HTERT RPE-1 (cell line): ENCODE data around the gene KAZN.

ENCODE experiments used
- in situ Hi-C: fragments of 300-500 bp; cut with MboI; formaldehyde crosslinking; loops from 4 replicates; pipeline ENCODE4 v1.14.3; 2020; ENCODE audit warnings: low sequenced_read_pairs

KAZN gene

DNA sequence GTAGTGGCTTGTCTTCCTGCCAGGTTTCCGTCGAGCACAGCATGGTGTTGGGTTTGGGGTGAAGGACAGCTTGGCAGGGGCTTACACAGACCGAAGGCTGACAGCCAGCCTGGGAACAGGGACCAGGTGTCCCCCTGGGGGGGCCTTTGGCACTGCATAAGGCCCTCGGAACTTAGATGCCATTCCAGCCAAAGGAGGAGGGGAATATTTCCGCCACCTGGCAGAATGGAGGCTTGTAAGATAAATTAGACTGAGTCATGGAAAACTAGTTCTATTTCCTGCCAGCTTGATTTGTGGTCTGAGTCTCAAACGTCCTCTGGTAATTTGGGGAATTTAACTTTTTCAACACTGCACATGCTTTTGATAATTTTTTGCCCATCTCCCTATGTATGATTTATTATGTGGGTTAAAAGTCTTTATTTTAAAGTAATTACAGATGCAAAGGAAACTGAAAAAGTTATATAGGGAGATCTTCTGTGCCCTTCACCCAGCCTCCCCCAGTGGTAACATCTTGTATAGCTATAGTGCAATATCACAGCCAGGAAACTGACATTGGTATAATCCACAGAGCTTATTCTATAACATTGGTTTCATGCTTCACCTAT is 543.6 kb downstream of the KAZN start:
- in situ Hi-C loops = no loop called here

DNA sequence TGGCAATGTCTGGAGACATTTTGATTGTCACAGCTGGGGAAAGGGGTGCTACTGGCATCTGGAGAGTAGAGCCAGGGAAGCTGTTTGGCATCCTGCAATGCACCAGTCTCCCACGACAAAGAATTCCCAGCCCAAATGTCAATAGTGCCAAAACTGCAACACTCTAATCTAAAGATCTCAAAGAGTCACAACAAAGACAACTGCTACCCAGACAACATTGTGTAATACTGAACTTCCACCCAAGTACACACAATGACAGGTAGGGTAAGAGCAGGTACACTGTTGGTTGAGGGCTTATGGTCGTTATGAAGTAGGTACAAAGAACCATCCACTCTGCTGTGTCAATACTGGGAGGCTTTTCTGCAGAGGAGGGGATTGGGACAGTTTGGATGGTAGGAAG is 546.8 kb downstream of the KAZN start:
- in situ Hi-C loops = no loop called here

DNA sequence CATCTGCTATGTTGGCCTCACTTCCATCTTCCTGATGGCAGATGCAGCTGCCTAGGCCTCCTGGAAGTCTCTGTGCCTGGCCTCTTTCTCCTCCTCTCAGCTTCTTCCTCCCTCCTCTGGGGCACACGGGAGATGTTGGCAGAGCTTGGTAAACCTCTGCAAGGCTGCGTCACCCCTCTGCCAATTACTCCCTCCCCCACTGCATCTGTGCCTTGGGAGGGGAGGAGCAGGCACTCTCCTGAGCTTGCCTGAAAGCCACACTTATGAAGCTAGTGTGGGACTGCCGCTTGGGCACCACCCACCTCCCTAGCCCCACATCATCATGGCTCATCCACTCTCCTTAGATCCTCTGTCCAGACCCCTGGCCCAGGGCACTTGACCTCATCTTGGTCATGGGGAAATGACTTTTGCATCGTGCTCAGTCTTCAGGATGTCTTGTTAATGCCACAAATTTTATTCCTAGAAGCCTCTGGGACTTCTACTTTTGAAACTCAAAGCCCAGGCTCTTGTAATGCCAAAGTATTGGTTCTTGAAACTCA is 547.7 kb downstream of the KAZN start:
- in situ Hi-C loops = no loop called here

DNA sequence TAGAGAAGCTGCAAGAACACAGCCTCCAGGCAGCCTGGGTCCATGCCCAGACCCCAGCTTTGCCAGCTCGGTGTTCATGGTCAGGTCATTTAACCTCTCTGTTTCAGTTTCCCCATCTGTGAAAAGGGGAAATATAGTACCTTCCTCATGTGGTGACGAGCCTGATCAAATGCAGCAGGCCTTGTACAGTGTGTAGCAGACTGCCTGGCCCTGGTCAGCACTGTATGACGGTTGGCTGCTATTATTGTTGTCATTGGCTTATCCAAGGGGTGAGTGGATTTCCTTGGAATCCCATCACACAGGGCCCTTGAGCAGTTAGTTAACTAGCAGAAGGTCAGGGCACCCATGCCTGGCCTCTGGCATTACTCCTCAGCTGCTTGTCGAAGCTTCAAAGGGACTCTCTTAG is 548.5 kb downstream of the KAZN start:
- in situ Hi-C loops = no loop called here

DNA sequence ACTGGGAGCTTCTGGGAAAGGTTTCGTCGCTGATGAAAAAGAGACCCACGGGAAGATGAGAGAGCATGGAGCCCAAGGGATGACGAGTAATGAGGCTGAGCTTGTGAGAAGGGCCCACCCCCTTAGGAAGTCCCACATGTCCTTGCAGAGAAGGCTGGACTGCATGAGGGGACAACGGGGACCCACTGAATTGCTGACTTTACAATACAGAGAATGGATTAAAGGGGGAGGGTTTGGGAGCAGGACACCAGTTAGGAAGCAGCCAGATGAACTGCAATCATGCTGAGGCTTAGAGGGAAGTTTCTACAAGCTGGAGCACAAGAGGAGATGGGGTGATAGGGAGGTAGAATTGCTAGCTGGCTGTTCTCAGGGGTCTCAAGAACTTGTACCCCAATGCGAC is 549.5 kb downstream of the KAZN start:
- in situ Hi-C loops = no loop called here

DNA sequence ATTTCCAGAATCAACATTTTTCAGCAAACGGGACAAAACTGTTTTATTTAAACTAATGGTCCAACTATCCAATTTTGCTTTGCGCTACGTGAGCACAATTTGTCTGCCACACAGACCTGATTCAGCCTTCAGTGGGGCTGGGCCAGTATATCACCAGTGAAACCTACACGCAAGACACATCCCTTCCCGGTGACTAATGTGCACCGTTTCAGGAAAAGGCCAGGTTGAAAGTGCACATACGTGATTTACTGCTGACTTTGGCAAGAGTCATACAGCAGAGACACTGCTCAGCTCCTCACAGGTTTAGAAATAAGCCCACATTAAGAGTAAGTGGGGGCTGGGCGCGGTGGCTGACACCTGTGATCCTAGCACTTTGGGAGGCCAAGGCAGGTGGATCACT is 550.0 kb downstream of the KAZN start:
- in situ Hi-C loops = no loop called here

DNA sequence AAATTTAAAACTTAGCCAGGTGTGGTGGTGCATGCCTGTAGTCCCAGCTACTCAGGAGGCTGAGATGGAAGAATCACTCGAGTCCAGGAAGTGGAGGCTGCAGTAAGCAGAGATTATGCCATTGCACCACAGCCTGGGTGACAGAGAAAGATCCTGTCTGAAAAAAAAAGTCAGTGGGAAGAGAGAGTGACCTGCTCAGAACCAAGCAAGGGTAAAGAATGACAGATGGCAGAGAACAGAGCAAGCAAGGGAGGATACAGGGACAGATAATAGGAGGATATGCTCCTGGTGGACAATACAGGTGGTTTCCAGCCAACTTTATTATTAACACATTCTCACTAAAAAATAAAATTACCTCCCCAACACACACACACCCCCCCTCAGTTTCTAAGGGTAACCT is 550.5 kb downstream of the KAZN start:
- in situ Hi-C loops = no loop called here

DNA sequence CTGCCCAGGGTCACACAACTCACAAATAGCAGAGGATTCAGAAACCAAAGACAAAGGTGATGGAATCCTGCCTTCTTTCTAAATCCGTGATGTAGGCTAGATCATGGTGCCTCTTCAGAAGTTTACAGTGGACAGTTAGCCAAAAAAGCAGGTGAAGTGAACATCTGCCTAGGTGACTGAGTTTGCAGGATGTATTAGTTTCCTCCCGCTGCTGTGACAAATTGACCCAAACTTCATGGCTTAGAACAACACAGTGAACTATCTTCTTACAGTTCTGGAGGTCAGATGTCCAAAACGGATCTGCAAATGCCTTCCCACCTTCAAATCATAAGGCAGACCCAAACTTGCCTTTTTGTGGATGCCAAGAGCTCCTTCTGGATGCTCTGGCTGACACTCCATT is 551.9 kb downstream of the KAZN start:
- in situ Hi-C loops = no loop called here

DNA sequence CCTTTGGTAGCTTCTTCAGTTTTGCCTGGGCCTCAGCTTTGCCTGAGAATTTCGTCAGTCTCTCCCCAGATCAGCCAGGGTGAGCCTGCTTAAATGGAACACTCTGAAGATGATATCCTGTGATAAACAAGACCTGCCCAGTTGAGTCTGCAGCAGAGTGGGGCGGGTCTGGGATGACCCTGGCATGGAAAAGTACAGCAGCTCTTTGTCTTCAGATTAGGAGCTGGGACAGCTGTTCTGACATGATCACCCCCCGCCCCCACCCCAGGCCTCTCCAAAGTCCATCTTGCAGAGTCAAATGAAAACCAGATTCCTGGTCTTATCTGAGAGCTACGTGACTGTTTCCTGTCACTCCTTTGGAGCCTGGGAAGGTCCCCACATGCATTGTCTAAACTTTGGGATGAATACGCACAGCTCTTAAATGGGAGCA is 552.9 kb downstream of the KAZN start:
- in situ Hi-C loops = no loop called here

DNA sequence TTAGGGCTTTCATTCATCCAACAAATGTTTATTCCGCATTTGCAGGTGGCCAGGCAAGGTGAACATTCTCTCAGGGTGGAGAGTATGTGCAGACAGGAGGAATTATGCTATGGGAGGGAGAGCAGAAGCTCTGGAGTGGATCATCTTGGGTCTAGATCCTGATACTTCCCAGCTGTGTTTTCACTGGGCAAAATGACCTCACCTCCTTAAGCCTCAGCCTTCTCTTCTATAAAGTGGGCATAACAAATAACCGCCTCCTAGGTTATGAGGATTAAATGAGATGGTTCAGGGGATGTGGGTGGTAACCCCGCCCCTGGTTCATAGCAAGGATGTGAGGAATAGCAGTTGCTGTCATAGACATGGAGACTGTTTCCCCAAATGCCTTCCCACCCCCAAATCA is 553.4 kb downstream of the KAZN start:
- in situ Hi-C loops = no loop called here

DNA sequence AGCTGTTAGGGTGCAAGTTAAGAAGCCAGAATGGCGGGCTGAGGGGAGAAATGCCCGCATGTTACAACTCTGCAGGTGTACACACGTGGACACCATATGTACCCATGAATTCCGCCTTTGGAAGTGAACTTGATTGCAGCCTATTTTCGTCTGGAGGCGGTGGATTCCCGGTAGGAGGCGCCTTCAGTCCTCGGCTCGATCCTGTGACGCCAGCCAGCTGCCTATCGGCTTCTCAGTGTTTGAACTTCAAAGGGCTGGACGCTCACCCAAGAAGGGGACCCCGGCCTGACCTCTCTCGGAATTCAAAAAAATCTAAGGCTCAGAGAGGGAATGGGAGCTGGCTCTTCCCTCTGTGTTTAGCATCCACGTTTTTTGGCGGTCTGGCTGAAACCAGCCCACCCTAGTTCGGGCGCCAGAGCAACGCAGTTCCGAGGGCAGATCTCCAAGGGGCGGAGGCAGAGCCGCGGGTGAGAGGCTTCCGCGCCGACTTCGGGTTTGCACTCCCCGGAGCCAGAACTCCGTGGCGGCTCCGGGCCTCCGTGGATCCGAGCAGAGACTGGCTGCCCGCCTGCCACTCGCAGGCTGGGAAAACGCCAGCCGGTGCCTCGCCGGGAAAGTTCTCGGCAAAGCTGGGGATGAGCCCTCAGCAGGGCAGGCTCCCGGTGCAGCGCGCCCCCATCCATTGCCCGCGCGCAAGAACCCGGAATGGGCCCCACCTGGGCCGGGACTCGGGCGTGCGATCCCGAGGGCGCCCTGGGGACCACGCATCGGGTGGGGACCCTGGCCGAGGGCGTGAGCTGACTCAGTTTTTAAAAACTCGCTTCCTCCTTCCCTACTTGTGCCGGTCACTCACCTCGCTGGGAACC is 554.1 kb downstream of the KAZN start:
- in situ Hi-C loops = no loop called here

DNA sequence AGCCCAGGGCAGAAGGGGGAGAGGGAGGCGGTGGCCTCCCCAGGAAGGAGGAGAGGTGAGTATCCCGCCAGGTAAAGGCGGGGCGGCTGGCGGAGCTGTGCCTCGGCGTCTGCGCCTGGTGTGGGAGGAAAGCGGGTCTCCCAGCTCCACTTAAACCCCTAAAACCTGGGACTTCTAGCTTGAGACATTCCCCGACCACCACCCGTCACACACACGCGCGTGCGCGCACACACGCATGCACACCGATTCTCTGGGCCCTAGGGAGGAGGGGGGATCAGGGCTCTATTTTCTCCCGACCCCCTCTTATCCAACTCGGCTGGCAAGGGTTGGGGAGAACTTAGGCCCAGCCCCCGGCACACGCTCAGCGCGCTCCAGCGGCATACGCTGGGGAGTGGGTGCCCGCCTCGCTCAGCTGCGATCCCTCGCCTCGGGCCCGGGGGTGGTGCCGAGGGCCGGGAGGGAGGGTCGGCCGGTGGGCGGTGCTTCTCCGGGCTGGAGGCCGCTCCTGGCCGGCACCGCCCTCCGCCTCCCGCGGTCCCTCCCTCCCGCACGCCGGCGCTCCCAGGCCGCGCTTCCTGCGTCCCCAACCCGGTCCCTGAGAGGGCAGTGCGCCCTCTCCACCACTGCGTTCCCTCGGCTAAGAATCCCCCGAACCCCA is 554.8 kb downstream of the KAZN start, which contains the start of gene TMEM51:
Gene TMEM51, plus strand, starts transcription at position 564 of the 658 bp plus-strand sequence. CDS start 61,341 bp downstream, outside the sequence.
- in situ Hi-C loops = no loop called here

DNA sequence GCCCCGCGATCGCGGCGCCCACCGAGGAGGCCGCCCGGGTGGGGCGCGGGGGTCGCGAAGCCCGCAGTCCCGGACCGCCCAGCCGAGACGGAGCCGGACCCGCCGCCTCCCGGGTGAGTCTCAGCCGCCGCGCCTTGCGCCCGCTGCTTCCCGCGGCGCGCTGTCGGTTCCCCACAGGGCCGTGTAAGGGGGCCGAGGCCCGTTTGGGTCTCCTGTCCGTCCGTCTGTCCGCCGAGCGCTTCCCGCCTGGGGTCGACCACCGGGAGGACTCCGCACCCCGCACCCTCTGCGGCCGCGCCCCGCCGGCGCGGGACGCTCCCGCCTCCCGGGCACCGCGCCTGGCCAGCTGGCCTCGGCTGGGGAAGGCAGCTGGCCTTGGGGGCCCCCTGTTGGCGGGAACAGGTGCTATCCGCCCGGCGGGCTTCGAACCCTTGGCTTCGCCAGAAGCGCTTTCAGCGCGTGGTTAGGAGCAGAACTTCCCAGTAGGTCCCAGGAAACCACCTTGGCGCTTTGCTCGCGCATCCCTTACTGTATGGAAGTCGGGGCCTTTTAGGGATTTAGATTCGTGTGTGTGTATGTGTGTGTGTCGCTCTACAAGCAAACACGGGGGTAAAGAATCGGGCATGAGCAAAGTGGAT is 555.5 kb downstream of the KAZN start:
- in situ Hi-C loops = no loop called here

DNA sequence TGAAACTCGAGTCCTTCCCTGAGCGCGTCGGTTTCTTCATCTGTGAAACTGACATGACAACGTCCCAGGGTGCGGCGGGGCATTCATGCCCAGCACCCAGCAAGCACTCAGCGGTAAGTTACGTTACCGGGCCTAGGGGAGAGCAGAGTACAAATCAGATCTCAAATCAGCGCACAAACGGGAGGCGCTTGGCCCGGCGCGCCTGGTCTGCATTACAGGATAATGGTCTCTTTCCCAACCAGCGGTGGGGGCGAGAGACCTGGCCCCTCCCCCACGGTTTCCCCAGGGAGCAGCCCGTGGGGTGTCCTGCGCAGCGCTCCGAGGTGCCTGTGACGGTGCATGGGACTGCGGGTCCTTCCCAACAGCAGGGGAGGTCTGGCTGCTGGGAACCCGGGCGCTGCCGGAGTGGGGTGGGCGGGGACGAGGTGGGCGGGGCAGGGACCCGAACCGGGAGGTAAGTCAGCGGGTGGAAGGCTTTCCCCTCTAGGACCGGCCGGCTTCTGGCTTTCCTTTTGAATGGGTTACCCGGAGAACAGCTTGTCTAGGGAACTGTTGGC is 556.1 kb downstream of the KAZN start:
- in situ Hi-C loops = no loop called here

DNA sequence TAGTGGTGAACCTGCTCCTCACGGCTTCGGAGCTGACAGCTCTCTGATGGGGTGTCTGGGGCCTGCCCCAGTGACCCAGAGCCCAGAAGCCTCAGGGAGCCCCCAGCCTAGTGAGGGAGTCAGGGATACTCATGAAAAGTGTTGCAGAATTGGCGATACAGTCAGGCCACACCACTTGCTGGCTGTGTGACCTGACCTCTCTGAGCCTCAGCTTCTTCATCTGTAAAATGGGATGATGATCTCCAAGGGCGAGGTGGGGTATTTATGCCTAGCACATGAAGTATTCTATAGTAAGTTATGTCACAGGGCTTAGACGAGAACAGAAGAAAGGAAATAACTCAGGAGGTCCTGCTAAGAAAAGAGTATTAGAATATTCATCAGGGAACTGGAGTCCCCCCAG is 556.7 kb downstream of the KAZN start:
- in situ Hi-C loops = no loop called here

DNA sequence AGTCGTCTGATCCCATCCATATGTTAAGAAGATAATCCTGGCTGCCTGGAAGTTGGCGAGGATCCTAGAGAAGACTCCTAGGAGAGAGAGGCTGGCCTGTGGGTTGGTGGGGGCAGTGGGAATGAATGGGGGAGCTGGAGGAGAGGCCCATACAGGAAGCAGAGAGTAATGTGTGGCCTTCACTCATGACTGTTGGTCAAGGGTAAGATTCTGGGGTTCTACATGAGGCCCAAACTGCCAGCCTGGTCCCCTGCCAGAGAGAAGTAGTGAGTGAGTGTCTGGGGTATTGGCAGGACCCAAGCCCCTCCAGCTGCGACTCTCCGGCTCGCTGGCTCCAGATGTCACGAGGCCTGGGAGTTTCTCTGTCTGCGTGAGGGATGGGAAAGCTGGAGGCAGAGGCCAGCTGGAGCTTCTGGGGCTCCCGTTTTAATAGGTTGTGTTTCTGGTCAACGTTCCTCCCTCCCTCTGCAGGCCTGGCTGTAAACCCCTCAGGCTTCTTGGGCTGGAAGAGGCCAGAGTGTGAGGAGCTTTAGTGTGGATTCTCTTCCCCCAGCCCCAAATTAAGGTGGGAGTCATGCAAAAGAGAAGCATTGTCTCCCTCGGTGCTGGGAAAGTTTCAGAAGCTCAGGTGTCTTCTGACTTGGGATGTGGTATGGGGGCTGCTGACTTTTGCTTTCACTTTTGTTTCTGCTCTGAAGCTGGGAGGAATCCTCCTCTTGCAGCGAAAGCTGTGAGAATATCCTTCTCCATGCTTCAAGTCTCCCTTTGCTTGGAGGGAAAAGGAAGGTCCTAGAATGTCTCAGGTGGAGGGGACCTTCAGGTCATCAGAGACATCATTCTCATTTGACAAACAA is 557.6 kb downstream of the KAZN start:
- in situ Hi-C loops = no loop called here

DNA sequence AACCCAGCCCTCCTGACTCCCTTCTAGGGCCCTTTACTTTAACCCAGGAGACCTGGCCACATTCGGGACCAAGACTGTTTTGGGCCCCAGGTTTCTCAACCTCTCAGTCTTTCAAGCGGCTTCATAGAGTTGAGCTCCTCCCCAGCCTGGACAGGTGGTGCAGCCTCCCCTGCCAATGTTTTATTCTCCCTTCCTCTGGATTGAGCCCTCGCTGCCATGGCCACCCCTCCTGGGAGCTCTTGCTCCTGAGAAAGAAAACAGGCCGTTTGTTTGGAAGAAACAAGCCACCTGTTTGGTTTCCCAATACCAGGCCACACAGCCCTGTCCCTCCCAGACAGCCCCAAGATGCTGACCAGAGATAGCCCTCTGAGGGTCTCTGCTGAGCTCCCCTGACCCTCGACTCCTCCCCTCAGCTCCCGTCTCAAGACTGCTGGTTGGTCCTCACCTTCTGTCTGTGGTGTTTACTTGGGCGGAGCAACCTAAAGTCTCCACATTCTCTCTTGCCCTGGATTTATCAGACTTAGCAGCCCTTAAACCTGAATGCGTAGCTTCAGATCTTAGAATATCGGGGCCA is 558.4 kb downstream of the KAZN start:
- in situ Hi-C loops = no loop called here

DNA sequence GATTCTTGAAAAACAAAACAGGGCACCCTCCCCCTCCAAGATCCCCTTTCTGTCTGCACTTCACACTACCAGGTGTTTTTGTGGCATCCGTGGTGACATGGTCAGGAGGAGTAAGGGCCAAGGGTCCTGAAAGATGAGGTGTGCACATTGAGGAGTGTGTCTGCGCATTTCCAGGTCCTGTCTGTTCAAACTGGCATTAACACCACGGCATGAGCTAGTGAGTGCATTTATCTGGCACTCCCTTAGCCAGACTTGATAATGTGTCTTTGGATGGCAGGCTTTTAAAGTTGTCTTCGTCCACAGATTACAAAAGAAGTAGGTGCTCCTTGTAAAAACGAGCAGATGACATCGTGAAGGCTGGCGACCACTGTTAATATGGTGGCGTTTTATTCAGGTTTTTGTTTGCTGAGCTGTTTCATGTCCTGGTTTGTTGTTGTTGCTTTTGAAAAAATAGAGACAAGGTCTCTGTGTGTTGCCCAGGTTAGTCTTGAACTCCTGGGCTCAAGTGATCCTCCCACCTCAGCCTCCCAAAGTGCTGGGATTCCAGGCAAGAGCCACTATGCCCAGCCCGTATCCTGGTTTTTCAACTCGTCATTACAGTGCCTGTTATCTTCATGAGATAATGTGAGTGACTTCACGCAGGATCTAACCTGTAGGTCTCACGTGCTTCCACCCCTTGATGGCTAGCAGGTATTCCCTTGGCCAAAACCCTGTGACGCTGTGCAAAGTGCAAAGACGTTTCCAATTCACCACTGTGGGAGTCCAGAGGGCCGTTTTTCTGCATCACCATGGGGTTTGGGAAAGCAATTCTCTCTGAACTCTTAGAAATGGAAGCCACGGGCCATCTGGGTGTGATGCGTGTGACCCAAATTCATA is 559.3 kb downstream of the KAZN start:
- in situ Hi-C loops = no loop called here
